Calu3 (cell line): ENCODE results near the gene CRTAC1. TPM values are rescaled to one million over a fixed set of nuclear protein-coding genes. Genes with fewer than 3 reads are reported as not detected.

Experiments
- BruUV-seq: library from RNA; stranded (reverse); fragments of 400-500 nt; replicated peaks from 2 replicates; lab custom pipeline; 2021; lab: Mats Ljungman, UMichigan
- CTCF ChIA-PET: fragments of 300-600 bp; sonication (Branson Sonifier 250); formaldehyde crosslinking; loops from one replicate; lab custom pipeline; 2022; ENCODE audit warnings: antibody characterized with exemption; lab: Charles Lee
- DNase-seq: peaks from one replicate; pipeline ENCODE4 v3.0.0; 2022
- H3K27ac Mint-ChIP-seq: one replicate; pipeline ENCODE4 v1.8.0; 2022; ENCODE audit warnings: mixed read lengths; ENCODE audit not compliant: unreplicated experiment
- H3K27me3 Mint-ChIP-seq: one replicate; pipeline ENCODE4 v1.8.0; 2022; ENCODE audit warnings: mixed read lengths; ENCODE audit not compliant: unreplicated experiment
- H3K36me3 Mint-ChIP-seq: one replicate; pipeline ENCODE4 v1.8.0; 2022; ENCODE audit warnings: mild to moderate bottlenecking, moderate library complexity, mixed read lengths; ENCODE audit not compliant: insufficient read depth, unreplicated experiment
- H3K4me1 Mint-ChIP-seq: one replicate; pipeline ENCODE4 v1.8.0; 2022; ENCODE audit warnings: mild to moderate bottlenecking, low read depth, mixed read lengths; ENCODE audit not compliant: unreplicated experiment
- H3K4me3 Mint-ChIP-seq: one replicate; pipeline ENCODE4 v1.8.0; 2022; ENCODE audit warnings: mild to moderate bottlenecking, low read depth, moderate library complexity, mixed read lengths; ENCODE audit not compliant: unreplicated experiment
- H3K9me3 Mint-ChIP-seq: one replicate; pipeline ENCODE4 v1.8.0; 2022; ENCODE audit warnings: low read depth, mixed read lengths; ENCODE audit not compliant: unreplicated experiment
- CTCF ChIP-seq: fragments of 200-600 bp; IDR thresholded peaks from one replicate; pipeline ENCODE4 v1.8.0; 2022; ENCODE audit warnings: antibody characterized with exemption; ENCODE audit not compliant: unreplicated experiment
- intact Hi-C: fragments of 100-400 bp; cut with micrococcal nuclease; formaldehyde crosslinking; loops from one replicate; pipeline ENCODE4 v1.10.0; 2022; ENCODE audit not compliant: unreplicated experiment
- total RNA-seq: library from RNA; stranded (reverse); gene quantifications from 2 replicates; pipeline ENCODE4 v1.2.3, GENCODE V29; 2022

CRTAC1 gene
- total RNA-seq, 1 experiment from 2014 or later: not detected

- CTCF ChIA-PET: no interaction called here
- Mint-ChIP-seq H3K27me3 (peaks cover 95% of the 10 kb centered on the region), H3K36me3 (no peaks in the 10 kb centered on the region), H3K4me1 (no peaks in the 10 kb centered on the region), H3K9me3 (no peaks in the 10 kb centered on the region), H3K4me3 (no peak overlapping the region), H3K27ac (no peak overlapping the region)
- DNase-seq: no peak
- intact Hi-C loops: no loop called here
- no peak for TF ChIP-seq CTCF
- no TSS peak for BruUV-seq
Measured at GRCh38 chr10:97931041-97931440, 99.4 kb downstream of the CRTAC1 start.

GRCh38 chr10:97928897-97929296 is 101.5 kb downstream of the CRTAC1 start:
- CTCF ChIA-PET: no interaction called here
- intact Hi-C loops: no loop called here
- peaks cover 95% of the 10 kb centered on the region for H3K27me3 Mint-ChIP-seq

GRCh38 chr10:97927622-97928021 is 102.8 kb downstream of the CRTAC1 start:
- Mint-ChIP-seq H3K27ac (no peak overlapping the region), H3K36me3 (no peaks in the 10 kb centered on the region), H3K4me1 (no peaks in the 10 kb centered on the region), H3K27me3 (peaks cover 88% of the 10 kb centered on the region), H3K9me3 (no peaks in the 10 kb centered on the region), H3K4me3 (no peak overlapping the region)
- no peak for DNase-seq
- no TSS peak for BruUV-seq
- intact Hi-C loops: no loop called here
- CTCF ChIA-PET: no interaction called here
- no peak for TF ChIP-seq CTCF

More at GRCh38 chr10:97928897-97929296, 101.5 kb downstream of the CRTAC1 start:
- Mint-ChIP-seq H3K4me1 (no peaks in the 10 kb centered on the region), H3K4me3 (no peak overlapping the region), H3K27ac (no peak overlapping the region), H3K9me3 (no peaks in the 10 kb centered on the region), H3K36me3 (no peaks in the 10 kb centered on the region)
- no TSS peak for BruUV-seq
- no peak for DNase-seq
- TF ChIP-seq CTCF: no peak

- Mint-ChIP-seq H3K4me3 (no peak overlapping the region), H3K4me1 (peaks cover 9% of the 10 kb centered on the region), H3K27ac (no peak overlapping the region), H3K36me3 (no peaks in the 10 kb centered on the region), H3K27me3 (peaks cover 72% of the 10 kb centered on the region), H3K9me3 (no peaks in the 10 kb centered on the region)
- no TSS peak for BruUV-seq
- CTCF ChIA-PET: no interaction called here
- no peak for DNase-seq
- intact Hi-C loops: no loop called here
- TF ChIP-seq CTCF: no peak
Measured at GRCh38 chr10:97926055-97926454, 104.4 kb downstream of the CRTAC1 start.
